GM06990 (cell line): ENCODE measurements around the gene GALNT18.

ENCODE experiments used
- DNase-seq: peaks from one replicate; pipeline ENCODE4 v3.0.0-alpha.2; 2011; ENCODE audit not compliant: insufficient read length; ENCODE audit errors: extremely low read depth
- H3K27me3 ChIP-seq: replicated peaks from 2 replicates; pipeline ENCODE4 v1.6.0; 2011; ENCODE audit warnings: low read length; ENCODE audit not compliant: control insufficient read depth, insufficient read depth
- H3K36me3 ChIP-seq: 2 replicates; pipeline ENCODE4 v1.5.1; 2011; ENCODE audit warnings: low read length; ENCODE audit not compliant: control insufficient read depth, insufficient read depth
- H3K4me3 ChIP-seq: replicated peaks from 2 replicates; pipeline ENCODE4 v1.5.1; 2011; ENCODE audit warnings: low read depth, mild to moderate bottlenecking, control low read depth, low read length
- CTCF ChIP-seq: IDR thresholded peaks from 2 replicates; pipeline ENCODE4 v1.5.1; 2011; ENCODE audit warnings: low read length, control low read depth, mild to moderate bottlenecking, inconsistent platforms; ENCODE audit not compliant: insufficient read depth, poor library complexity, severe bottlenecking

The GALNT18 gene

DNA sequence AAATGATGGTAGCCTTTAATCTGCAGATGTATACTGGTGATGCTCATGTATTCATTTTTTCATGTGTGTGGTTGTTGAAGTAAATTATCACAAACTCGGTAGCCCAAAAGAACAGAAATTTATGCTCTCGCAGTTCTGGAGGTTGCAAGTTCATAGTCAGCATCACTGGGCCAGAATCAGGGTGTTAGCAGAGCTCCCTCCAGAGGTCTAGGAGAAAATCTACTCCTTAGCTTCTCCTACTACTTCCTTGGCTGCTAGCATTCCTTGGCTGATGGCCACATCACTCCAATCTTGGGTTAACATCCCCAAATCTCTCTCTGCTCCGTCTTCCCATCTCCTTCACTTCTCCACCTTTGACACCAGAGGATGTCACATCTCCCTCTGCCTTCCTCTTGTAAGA is 45.3 kb upstream of the GALNT18 start:
- Histone ChIP-seq H3K36me3 (no peaks in the 10 kb centered on the region), H3K4me3 (no peak overlapping the region), H3K27me3 (peaks cover 3% of the 10 kb centered on the region)
- TF ChIP-seq CTCF, result peak; percentile 29
- no peak for DNase-seq

- no peaks in the 10 kb centered on the region for H3K36me3 ChIP-seq
- no peak overlapping the region for H3K4me3 ChIP-seq
- H3K27me3 ChIP-seq, result peaks cover 3% of the 10 kb centered on the region
- DNase-seq, result no peak
- TF ChIP-seq CTCF, result no peak
Measured at GRCh38 chr11:11665407-11665806, 43.6 kb upstream of the GALNT18 start.

DNA sequence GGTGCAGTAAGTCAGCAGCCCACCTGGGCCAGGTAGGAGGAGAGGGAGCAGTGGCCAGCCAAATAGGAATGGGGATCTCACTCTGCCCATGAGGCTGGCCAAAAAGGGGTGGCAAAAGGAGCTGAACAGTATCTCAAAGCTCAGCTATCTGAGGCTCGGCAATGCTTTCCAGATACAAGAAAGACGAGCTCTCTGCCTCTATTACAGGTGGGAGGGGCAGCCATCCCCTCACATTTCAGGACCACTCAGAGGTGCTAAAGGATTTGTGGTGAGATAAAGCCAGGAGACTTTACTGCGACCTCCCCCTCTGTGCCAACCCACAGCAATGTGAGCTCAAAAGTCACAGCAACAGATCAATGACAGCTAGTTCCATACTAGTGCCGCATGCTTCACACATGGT is 42.1 kb upstream of the GALNT18 start:
- TF ChIP-seq CTCF, result no peak

GRCh38 chr11:11662578-11662977 is 40.8 kb upstream of the GALNT18 start:
- Histone ChIP-seq H3K36me3 (no peaks in the 10 kb centered on the region), H3K27me3 (peaks cover 3% of the 10 kb centered on the region), H3K4me3 (no peak overlapping the region)
- DNase-seq, result no peak
- TF ChIP-seq CTCF, result no peak

More for the DNA sequence above, 42.1 kb upstream of the GALNT18 start:
- no peak for DNase-seq
- H3K36me3 ChIP-seq, result no peaks in the 10 kb centered on the region
- H3K4me3 ChIP-seq, result no peak overlapping the region
- H3K27me3 ChIP-seq, result peaks cover 3% of the 10 kb centered on the region

DNA sequence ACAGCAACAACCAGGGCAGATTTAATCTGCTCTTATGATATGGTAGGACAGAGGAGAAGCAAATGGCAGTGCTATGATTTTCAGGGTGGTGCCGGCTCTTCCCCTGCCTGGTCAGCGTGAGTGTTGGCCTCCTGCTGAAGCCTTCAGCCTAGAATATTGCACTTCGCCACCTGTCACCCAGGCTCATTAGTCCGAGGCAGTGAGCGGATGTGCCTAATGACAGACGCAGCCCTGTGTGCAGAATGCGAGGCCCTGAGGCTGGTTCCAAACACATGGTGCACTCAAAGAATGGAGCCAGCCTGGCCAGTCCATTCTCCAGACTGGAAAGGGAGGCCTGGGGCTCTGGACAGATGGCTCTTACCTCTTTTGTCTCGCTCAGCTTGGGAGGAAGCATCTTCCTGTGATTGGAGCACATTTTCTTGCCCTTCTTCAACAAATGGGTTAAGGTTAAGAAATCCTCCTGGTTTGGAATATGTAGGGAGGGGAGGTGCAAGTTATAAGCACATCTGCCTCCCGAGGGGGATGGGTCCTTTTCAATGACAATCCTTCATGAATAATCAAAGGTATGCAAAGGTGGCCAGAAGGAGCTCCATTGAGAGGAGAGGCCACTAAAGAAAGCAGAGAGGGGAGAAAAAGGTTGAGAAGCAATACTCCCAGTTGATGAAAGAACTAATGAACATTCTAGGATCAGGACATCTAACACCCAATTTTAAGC is 39.7 kb upstream of the GALNT18 start:
- no peak overlapping the region for H3K4me3 ChIP-seq
- no peak for DNase-seq
- H3K27me3 ChIP-seq, result no peaks in the 10 kb centered on the region; the same call in 1 of the 2 replicates
- TF ChIP-seq CTCF, result no peak
- H3K36me3 ChIP-seq, result no peaks in the 10 kb centered on the region

DNA sequence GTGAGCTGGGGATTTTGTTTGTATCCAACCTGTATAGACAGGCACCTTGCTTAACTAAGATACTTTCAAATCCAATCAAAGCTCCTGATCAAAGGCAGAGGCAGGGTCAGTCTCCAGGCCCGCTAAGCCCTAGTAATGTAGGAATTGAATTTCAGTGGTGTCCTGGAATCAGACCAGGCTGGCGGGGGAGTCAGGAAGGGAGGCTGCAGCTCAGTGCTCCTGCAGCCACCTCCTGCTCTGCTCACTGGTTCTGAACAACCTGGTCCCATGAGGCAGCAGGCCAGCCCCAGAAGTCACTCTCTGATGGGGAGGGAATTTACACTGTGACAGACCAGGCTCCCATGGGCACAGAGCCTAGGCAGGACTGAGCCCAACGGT is 38.5 kb upstream of the GALNT18 start:
- H3K27me3 ChIP-seq, result no peaks in the 10 kb centered on the region; the same call in 1 of the 2 replicates
- DNase-seq, result no peak
- no peak overlapping the region for H3K4me3 ChIP-seq
- H3K36me3 ChIP-seq, result no peaks in the 10 kb centered on the region
- TF ChIP-seq CTCF, result no peak
